HepG2 (cell line): ENCODE results near the gene ZFP90. TPM values are rescaled to one million over a fixed set of nuclear protein-coding genes. Genes with fewer than 3 reads are reported as not detected.

Experiments
- ADNP ChIP-seq: sonication (generic); formaldehyde crosslinking; IDR thresholded peaks from 2 replicates; pipeline ENCODE4 v1.4.0; 2020; ENCODE audit warnings: missing genetic modification reagents
- ATF1 ChIP-seq: IDR thresholded peaks from 2 replicates; pipeline ENCODE4 v1.6.1; 2016; ENCODE audit warnings: mild to moderate bottlenecking, control low read depth
- MLLT10 ChIP-seq: sonication (generic); formaldehyde crosslinking; IDR thresholded peaks from 2 replicates; pipeline ENCODE4 v1.4.0; 2020; ENCODE audit warnings: missing genetic modification reagents
- ZBTB42 ChIP-seq: sonication (generic); formaldehyde crosslinking; IDR thresholded peaks from 2 replicates; pipeline ENCODE4 v1.5.0; 2020; ENCODE audit warnings: mild to moderate bottlenecking, missing genetic modification reagents
- ZBTB8A ChIP-seq: sonication (generic); formaldehyde crosslinking; IDR thresholded peaks from 2 replicates; pipeline ENCODE4 v1.4.0; 2020; ENCODE audit warnings: mild to moderate bottlenecking, low read depth, missing genetic modification reagents, borderline replicate concordance
- ZFP36L2 ChIP-seq: sonication (generic); formaldehyde crosslinking; IDR thresholded peaks from 2 replicates; pipeline ENCODE4 v1.4.0; 2020; ENCODE audit warnings: missing genetic modification reagents
- ZMAT3 ChIP-seq: sonication (generic); formaldehyde crosslinking; conservative IDR thresholded peaks from 2 replicates; pipeline ENCODE4 v1.7.0; 2021; ENCODE audit warnings: missing genetic modification reagents
- ZNF230 ChIP-seq: sonication (generic); formaldehyde crosslinking; IDR thresholded peaks from 2 replicates; pipeline ENCODE4 v1.4.0; 2020; ENCODE audit warnings: mild to moderate bottlenecking, missing genetic modification reagents
- ZNF30 ChIP-seq: sonication (generic); formaldehyde crosslinking; IDR thresholded peaks from 2 replicates; pipeline ENCODE4 v1.5.0; 2020; ENCODE audit warnings: mild to moderate bottlenecking, missing genetic modification reagents
- ZNF350 ChIP-seq: sonication (generic); formaldehyde crosslinking; IDR thresholded peaks from 2 replicates; pipeline ENCODE4 v1.4.0; 2020; ENCODE audit warnings: mild to moderate bottlenecking, low read depth, missing genetic modification reagents, borderline replicate concordance
- ZNF607 ChIP-seq: sonication (generic); formaldehyde crosslinking; IDR thresholded peaks from 2 replicates; pipeline ENCODE4 v1.5.1; 2020; ENCODE audit warnings: missing genetic modification reagents, mild to moderate bottlenecking, borderline replicate concordance
- polyA plus RNA-seq, 8 experiments: library from polyadenylated mRNA; depleted of rRNA in 3 of 8; stranded (reverse) in 7 of 8; unstranded in 1 of 8; fragments of >200 nt; fragmentation: Illumina TruSeq in 4 of 8; extraction: Trizol in 4 of 8; gene quantifications; 2 replicates each; pipeline versions ENCODE4 v1.2.1 to v1.2.3, GENCODE V29; 2011 to 2016; ENCODE audit warnings: low read depth in 4 of 8, missing spikeins in 1 of 8, mixed read lengths in 1 of 8; ENCODE audit not compliant: insufficient read depth in 1 of 8
- total RNA-seq, 5 experiments: library from RNA; depleted of rRNA; stranded (reverse); fragments of >200 nt; fragmentation: Illumina TruSeq; extraction: Trizol; gene quantifications; 2 replicates each; pipeline ENCODE4 v1.2.3, GENCODE V29; 2016; ENCODE audit warnings: low read depth in 1 of 5
- TF ChIP-seq, protein P1 (sequence below): sonication (generic); formaldehyde crosslinking; IDR thresholded peaks from 2 replicates; pipeline ENCODE4 v1.4.0; 2020; ENCODE audit warnings: missing genetic modification reagents, borderline replicate concordance
- TF ChIP-seq, protein P2 (sequence below): sonication (generic); formaldehyde crosslinking; IDR thresholded peaks from 2 replicates; pipeline ENCODE4 v1.4.0; 2020; ENCODE audit warnings: missing genetic modification reagents, borderline replicate concordance
- TF ChIP-seq, protein P3 (sequence below): sonication (generic); formaldehyde crosslinking; IDR thresholded peaks from 2 replicates; pipeline ENCODE4 v1.4.0; 2020; ENCODE audit warnings: mild to moderate bottlenecking, missing genetic modification reagents
- TF ChIP-seq, protein P4 (sequence below): sonication (generic); formaldehyde crosslinking; IDR thresholded peaks from 2 replicates; pipeline ENCODE4 v1.4.0; 2020; ENCODE audit warnings: mild to moderate bottlenecking, missing genetic modification reagents

The ZFP90 gene
- total and polyA plus RNA-seq, 2 of the 13 experiments (the other 11 are each of a cell fraction or from before 2014, with no cell fraction given) = 17.6 to 18.9 TPM

DNA sequence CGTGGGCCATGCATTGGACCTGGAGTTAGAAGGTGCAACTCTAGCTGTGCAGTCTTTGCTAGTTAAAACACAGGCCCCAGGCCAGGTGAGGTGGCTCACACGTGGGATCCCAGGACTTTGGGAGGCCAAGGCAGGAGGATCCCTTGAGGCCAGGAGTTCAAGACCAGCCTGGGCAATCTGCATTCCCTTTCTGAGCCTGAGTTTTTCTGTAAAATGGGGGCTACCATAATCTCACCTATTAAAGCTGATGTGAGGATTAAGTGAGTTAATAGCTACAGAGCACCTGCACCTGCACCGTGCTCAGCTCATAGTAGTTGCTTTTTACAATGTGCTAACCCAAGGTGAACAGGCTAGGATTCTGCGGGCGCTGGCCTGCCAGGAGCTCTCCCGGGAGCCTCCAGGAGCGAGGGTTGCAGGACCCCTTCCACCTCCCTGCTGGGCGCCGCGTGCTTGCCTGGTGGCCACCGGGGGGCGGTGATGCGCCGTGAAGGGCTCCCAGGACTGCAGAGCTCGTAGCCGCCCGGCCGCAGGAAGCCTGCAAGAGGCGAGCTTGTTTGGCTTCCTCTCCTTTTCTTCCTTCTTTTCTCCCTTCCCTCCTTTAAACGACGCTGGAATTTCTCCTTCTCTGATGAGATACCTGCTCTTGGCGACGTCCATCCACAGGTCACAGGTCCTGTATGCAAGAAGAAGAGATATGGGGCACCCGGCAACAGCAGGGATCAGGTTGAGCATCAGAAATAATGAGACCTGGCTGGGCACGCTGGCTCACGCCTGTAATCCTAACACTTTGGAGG lies 51.3 kb downstream of the ZFP90 start (continued):
- TF ChIP-seq, protein P1, sequence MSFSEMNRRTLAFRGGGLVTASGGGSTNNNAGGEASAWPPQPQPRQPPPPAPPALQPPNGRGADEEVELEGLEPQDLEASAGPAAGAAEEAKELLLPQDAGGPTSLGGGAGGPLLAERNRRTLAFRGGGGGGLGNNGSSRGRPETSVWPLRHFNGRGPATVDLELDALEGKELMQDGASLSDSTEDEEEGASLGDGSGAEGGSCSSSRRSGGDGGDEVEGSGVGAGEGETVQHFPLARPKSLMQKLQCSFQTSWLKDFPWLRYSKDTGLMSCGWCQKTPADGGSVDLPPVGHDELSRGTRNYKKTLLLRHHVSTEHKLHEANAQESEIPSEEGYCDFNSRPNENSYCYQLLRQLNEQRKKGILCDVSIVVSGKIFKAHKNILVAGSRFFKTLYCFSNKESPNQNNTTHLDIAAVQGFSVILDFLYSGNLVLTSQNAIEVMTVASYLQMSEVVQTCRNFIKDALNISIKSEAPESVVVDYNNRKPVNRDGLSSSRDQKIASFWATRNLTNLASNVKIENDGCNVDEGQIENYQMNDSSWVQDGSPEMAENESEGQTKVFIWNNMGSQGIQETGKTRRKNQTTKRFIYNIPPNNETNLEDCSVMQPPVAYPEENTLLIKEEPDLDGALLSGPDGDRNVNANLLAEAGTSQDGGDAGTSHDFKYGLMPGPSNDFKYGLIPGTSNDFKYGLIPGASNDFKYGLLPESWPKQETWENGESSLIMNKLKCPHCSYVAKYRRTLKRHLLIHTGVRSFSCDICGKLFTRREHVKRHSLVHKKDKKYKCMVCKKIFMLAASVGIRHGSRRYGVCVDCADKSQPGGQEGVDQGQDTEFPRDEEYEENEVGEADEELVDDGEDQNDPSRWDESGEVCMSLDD = no peak
- TF ChIP-seq MLLT10 (CRISPR knock-in tag) (no peak), ATF1 (CRISPR knock-in tag) (no peak), ZBTB8A (no peak), ADNP (CRISPR knock-in tag) (no peak), ZNF230 (CRISPR knock-in tag) (0 out of 2 replicates have a peak, but pooled peaks have one; percentile 63), ZMAT3 (CRISPR knock-in tag) (peak; percentile 59; the same call in 1 of the 2 replicates), ZNF350 (CRISPR knock-in tag) (peak; percentile 68; the same call in 1 of the 2 replicates), ZNF607 (CRISPR knock-in tag) (no peak), ZBTB42 (CRISPR knock-in tag) (no peak), ZFP36L2 (no peak), ZNF30 (CRISPR knock-in tag) (no peak)
- TF ChIP-seq, protein P2, sequence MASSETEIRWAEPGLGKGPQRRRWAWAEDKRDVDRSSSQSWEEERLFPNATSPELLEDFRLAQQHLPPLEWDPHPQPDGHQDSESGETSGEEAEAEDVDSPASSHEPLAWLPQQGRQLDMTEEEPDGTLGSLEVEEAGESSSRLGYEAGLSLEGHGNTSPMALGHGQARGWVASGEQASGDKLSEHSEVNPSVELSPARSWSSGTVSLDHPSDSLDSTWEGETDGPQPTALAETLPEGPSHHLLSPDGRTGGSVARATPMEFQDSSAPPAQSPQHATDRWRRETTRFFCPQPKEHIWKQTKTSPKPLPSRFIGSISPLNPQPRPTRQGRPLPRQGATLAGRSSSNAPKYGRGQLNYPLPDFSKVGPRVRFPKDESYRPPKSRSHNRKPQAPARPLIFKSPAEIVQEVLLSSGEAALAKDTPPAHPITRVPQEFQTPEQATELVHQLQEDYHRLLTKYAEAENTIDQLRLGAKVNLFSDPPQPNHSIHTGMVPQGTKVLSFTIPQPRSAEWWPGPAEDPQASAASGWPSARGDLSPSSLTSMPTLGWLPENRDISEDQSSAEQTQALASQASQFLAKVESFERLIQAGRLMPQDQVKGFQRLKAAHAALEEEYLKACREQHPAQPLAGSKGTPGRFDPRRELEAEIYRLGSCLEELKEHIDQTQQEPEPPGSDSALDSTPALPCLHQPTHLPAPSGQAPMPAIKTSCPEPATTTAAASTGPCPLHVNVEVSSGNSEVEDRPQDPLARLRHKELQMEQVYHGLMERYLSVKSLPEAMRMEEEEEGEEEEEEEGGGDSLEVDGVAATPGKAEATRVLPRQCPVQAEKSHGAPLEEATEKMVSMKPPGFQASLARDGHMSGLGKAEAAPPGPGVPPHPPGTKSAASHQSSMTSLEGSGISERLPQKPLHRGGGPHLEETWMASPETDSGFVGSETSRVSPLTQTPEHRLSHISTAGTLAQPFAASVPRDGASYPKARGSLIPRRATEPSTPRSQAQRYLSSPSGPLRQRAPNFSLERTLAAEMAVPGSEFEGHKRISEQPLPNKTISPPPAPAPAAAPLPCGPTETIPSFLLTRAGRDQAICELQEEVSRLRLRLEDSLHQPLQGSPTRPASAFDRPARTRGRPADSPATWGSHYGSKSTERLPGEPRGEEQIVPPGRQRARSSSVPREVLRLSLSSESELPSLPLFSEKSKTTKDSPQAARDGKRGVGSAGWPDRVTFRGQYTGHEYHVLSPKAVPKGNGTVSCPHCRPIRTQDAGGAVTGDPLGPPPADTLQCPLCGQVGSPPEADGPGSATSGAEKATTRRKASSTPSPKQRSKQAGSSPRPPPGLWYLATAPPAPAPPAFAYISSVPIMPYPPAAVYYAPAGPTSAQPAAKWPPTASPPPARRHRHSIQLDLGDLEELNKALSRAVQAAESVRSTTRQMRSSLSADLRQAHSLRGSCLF (CRISPR knock-in tag) = no peak
- TF ChIP-seq, protein P3, sequence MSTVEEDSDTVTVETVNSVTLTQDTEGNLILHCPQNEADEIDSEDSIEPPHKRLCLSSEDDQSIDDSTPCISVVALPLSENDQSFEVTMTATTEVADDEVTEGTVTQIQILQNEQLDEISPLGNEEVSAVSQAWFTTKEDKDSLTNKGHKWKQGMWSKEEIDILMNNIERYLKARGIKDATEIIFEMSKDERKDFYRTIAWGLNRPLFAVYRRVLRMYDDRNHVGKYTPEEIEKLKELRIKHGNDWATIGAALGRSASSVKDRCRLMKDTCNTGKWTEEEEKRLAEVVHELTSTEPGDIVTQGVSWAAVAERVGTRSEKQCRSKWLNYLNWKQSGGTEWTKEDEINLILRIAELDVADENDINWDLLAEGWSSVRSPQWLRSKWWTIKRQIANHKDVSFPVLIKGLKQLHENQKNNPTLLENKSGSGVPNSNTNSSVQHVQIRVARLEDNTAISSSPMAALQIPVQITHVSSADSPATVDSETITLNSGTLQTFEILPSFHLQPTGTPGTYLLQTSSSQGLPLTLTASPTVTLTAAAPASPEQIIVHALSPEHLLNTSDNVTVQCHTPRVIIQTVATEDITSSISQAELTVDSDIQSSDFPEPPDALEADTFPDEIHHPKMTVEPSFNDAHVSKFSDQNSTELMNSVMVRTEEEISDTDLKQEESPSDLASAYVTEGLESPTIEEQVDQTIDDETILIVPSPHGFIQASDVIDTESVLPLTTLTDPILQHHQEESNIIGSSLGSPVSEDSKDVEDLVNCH (CRISPR knock-in tag) = no peak
- TF ChIP-seq, protein P4, sequence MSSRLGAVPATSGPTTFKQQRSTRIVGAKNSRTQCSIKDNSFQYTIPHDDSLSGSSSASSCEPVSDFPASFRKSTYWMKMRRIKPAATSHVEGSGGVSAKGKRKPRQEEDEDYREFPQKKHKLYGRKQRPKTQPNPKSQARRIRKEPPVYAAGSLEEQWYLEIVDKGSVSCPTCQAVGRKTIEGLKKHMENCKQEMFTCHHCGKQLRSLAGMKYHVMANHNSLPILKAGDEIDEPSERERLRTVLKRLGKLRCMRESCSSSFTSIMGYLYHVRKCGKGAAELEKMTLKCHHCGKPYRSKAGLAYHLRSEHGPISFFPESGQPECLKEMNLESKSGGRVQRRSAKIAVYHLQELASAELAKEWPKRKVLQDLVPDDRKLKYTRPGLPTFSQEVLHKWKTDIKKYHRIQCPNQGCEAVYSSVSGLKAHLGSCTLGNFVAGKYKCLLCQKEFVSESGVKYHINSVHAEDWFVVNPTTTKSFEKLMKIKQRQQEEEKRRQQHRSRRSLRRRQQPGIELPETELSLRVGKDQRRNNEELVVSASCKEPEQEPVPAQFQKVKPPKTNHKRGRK = no peak
